NCI-H2227 (cell line): Measurements from ENCODE around the gene DNM1.

ENCODE experiments used
- DNase-seq: peaks from one replicate; lab custom pipeline; 2025; ENCODE audit not compliant: unreplicated experiment; lab: John Stamatoyannopoulos, UW

The DNM1 gene

GRCh38 chr9:128304136-128304970 lies 101.2 kb downstream of the DNM1 start:
- no peak for DNase-seq
